Chondrocyte (in vitro differentiated cells): Measurements from ENCODE around the gene RAB3A. TPM values are rescaled to one million over a fixed set of nuclear protein-coding genes. Genes with fewer than 3 reads are reported as not detected.
"Not testable (repeated sequence)": the region's sequence is repeated elsewhere in the genome, so short reads cannot be mapped to it uniquely, and the experiment has no call there.

Source experiments
- DNase-seq: peaks from one replicate; pipeline ENCODE4 v3.0.0; 2021; ENCODE audit warnings: mixed read lengths, low spot score
- H3K27ac Mint-ChIP-seq: one replicate; pipeline ENCODE4 v1.8.0; 2021; ENCODE audit warnings: mild to moderate bottlenecking, moderate library complexity, mixed read lengths; ENCODE audit not compliant: unreplicated experiment
- H3K27me3 Mint-ChIP-seq: 2 replicates; pipeline ENCODE4 v1.8.0; 2021; ENCODE audit warnings: low read depth, mixed read lengths
- H3K36me3 Mint-ChIP-seq: 2 replicates; pipeline ENCODE4 v1.8.0; 2021; ENCODE audit warnings: low read depth, mixed read lengths
- H3K4me1 Mint-ChIP-seq: 2 replicates; pipeline ENCODE4 v1.8.0; 2021; ENCODE audit warnings: low read depth, mild to moderate bottlenecking, mixed read lengths
- H3K4me3 Mint-ChIP-seq: one replicate; pipeline ENCODE4 v1.8.0; 2021; ENCODE audit warnings: mild to moderate bottlenecking, moderate library complexity, mixed read lengths; ENCODE audit not compliant: unreplicated experiment
- H3K9me3 Mint-ChIP-seq: 2 replicates; pipeline ENCODE4 v1.8.0; 2021; ENCODE audit warnings: low read depth, mixed read lengths
- total RNA-seq: library from RNA; stranded (reverse); gene quantifications from 3 replicates; pipeline ENCODE4 v1.2.1, GENCODE V29; 2021
- TF ChIP-seq, protein P1 (sequence below): fragments of 200-600 bp; sonication (generic); IDR thresholded peaks from 2 replicates; pipeline ENCODE4 v1.5.0; 2021; ENCODE audit warnings: antibody characterized with exemption, mild to moderate bottlenecking, moderate library complexity

The RAB3A gene
- total RNA-seq, 1 donor from 2014 or later: 3.4 TPM

DNA sequence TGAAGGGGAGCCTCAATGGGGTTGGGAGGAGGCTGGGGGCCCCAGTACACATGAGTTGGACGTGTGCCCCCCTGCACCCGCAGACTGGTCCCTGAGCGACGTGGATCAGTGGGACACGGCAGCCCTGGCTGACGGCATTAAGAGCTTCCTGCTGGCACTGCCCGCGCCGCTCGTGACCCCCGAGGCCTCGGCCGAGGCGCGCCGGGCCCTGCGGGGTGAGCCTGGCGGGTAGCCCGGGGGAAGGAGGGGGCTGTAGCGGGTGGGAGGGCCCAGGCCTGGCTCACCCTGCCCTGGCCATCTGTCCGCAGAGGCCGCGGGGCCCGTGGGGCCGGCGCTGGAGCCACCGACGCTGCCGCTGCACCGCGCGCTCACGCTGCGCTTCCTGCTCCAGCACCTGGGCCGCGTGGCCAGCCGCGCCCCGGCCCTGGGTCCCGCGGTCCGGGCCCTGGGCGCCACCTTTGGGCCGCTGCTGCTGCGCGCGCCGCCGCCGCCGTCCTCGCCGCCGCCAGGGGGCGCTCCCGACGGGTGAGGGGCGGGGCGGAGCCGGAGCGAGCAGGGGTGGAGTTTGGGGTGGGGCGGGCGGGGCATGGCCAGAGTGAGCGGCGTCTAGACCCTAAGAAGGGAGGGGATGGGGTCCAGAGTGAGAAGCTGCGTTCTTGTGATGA lies 42.7 kb downstream of the RAB3A start:
- H3K4me1 Mint-ChIP-seq: peaks cover 22% of the 10 kb centered on the region
- H3K27me3 Mint-ChIP-seq: no peaks in the 10 kb centered on the region
- peak overlapping the region; percentile 42 for H3K4me3 Mint-ChIP-seq
- TF ChIP-seq, protein P1, sequence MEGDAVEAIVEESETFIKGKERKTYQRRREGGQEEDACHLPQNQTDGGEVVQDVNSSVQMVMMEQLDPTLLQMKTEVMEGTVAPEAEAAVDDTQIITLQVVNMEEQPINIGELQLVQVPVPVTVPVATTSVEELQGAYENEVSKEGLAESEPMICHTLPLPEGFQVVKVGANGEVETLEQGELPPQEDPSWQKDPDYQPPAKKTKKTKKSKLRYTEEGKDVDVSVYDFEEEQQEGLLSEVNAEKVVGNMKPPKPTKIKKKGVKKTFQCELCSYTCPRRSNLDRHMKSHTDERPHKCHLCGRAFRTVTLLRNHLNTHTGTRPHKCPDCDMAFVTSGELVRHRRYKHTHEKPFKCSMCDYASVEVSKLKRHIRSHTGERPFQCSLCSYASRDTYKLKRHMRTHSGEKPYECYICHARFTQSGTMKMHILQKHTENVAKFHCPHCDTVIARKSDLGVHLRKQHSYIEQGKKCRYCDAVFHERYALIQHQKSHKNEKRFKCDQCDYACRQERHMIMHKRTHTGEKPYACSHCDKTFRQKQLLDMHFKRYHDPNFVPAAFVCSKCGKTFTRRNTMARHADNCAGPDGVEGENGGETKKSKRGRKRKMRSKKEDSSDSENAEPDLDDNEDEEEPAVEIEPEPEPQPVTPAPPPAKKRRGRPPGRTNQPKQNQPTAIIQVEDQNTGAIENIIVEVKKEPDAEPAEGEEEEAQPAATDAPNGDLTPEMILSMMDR: peak; percentile 78
- no peak overlapping the region for H3K27ac Mint-ChIP-seq
- peaks cover 11% of the 10 kb centered on the region for H3K36me3 Mint-ChIP-seq
- H3K9me3 Mint-ChIP-seq: no peaks in the 10 kb centered on the region
- DNase-seq: no peak

DNA sequence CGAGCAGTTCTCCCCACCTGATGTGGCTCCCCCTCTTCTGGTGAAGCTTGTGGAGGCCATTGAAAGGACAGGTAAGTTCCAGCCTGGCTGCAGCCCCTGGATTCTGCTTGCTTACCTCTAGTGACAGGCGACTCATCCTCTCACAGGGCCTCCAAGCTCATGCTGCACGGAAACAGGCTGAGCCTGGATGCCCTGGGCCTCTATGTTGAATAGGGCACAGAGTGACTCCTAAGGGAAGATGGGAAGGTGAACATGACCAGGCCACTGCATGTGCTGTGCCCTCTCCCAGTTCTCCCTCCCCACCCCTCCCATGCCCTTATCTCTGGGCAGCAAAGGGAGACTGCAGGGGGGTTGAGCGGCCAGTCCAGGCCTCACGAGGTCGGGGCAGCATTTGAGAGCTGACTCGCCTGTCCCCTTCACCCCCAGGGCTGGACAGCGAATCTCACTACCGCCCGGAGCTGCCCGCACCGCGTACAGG lies 43.3 kb downstream of the RAB3A start:
- Mint-ChIP-seq H3K27me3 (no peaks in the 10 kb centered on the region), H3K9me3 (no peaks in the 10 kb centered on the region), H3K4me1 (peaks cover 23% of the 10 kb centered on the region), H3K4me3 (peak overlapping the region; percentile 42), H3K27ac (no peak overlapping the region), H3K36me3 (peaks cover 6% of the 10 kb centered on the region)
- DNase-seq: no peak
- TF ChIP-seq, protein P1: no peak

DNA sequence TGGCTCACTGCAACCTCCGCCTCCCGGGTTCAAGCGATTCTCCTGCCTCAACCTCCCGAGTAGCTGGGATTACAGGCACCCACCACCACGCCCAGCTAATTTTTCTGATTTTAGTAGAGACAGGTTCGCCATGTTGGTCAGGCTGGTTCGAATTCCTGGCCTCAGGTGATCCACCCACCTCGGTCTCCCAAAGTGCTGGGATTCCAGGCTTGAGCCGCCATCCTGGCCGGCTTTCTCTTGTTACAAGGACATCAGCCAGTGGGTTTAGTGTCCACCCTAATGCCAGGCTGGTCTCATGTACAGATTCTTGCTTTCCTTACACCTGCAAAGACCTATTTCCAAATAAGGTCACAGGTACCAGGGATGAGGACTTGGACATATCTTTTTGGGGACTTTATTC lies 44.0 kb downstream of the RAB3A start:
- DNase-seq: no peak
- TF ChIP-seq, protein P1: no peak
- Mint-ChIP-seq H3K27ac (no peak overlapping the region), H3K27me3 (no peaks in the 10 kb centered on the region), H3K9me3 (no peaks in the 10 kb centered on the region), H3K4me3 (no peak overlapping the region), H3K4me1 (peaks cover 23% of the 10 kb centered on the region), H3K36me3 (peaks cover 6% of the 10 kb centered on the region)

DNA sequence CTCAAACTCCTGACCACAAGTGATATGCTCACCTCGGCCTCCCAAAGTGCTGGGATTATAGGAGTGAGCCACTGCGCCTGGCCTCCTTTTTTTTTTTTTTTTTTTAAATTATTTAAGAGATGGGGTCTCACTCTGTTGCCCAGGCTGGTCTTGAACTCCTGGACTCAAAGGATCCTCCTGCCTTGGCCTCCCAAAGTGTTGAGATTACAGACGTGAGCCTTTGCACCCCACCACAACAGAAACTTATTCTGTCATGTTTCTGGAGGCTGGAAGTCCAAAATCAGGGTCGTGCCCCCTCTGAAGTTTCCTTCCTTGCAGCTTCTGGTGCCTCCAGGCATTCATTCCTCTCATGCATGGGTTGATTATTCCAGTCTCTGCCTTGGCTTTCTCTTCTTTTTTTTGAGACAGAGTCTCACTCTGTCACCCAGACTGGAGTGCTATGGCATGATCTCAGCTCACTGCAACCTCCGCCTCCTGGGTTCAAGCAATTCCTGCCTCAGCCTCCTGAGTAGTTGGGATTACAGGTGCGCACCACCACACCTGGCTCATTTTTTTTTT lies 44.7 kb downstream of the RAB3A start:
- H3K27me3 Mint-ChIP-seq, H3K36me3 Mint-ChIP-seq, H3K9me3 Mint-ChIP-seq, DNase-seq, H3K4me3 Mint-ChIP-seq, H3K27ac Mint-ChIP-seq: not testable (repeated sequence)
- peaks cover 29% of the 10 kb centered on the region for H3K4me1 Mint-ChIP-seq

DNA sequence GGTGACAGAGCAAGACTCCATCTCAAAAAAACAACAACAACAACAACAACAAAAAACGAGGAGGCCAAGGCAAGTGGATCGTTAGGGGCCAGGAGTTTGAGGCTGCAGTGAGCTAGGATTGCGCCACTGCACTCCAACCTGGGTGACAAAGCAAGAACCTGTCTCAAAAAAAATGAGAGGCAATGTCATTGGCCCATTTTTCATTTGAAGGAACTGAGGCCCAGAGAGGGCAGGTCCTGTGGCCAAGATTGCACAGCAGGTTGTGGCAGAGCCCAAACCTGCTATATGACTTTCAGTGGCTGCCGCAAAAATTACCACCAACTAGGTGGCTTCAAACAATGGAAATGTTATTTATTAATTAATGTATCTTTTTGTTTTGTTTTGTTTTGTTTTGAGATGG lies 45.4 kb downstream of the RAB3A start:
- Mint-ChIP-seq H3K4me3 (no peak overlapping the region), H3K4me1 (peaks cover 33% of the 10 kb centered on the region), H3K27me3 (no peaks in the 10 kb centered on the region), H3K27ac (no peak overlapping the region), H3K36me3 (peaks cover 6% of the 10 kb centered on the region), H3K9me3 (no peaks in the 10 kb centered on the region)
- TF ChIP-seq, protein P1: no peak
- no peak for DNase-seq
